Caco-2 (cell line): ENCODE results near the gene SLC22A23. TPM values are rescaled to one million over a fixed set of nuclear protein-coding genes. Genes with fewer than 3 reads are reported as not detected.
A peak's percentile ranks its signal among the peaks of the same experiment; 100 is the strongest.

Experiments
- BruUV-seq: library from RNA; stranded (reverse); fragments of 400-500 nt; replicated peaks from 2 replicates; lab custom pipeline; 2021; lab: Mats Ljungman, UMichigan
- CTCF ChIA-PET: fragments of 300-600 bp; sonication (Branson Sonifier 250); formaldehyde crosslinking; loops from one replicate; lab custom pipeline; 2022; ENCODE audit warnings: antibody characterized with exemption; lab: Charles Lee
- POLR2A ChIA-PET: fragments of 300-600 bp; sonication (Branson Sonifier 250); formaldehyde crosslinking; loops from one replicate; lab custom pipeline; 2022; ENCODE audit warnings: antibody characterized with exemption; lab: Charles Lee
- DNase-seq, 2 experiments: peaks; one replicate each; pipeline versions ENCODE4 v3.0.0 to v3.0.0-alpha.2; 2020 to 2022
- H3K27me3 ChIP-seq: replicated peaks from 2 replicates; pipeline ENCODE4 v1.6.0; 2011; ENCODE audit warnings: low read length; ENCODE audit not compliant: control insufficient read depth, insufficient read depth
- H3K36me3 ChIP-seq: 2 replicates; pipeline ENCODE4 v1.5.1; 2011; ENCODE audit warnings: low read length; ENCODE audit not compliant: control insufficient read depth, insufficient read depth
- H3K4me1 ChIP-seq: fragments of 250-450 bp; sonication (Bioruptor Pico); 2 replicates; pipeline ENCODE4 v1.5.1; 2020; ENCODE audit warnings: mild to moderate bottlenecking
- H3K4me3 ChIP-seq: 2 replicates; pipeline ENCODE4 v1.5.1; 2011; ENCODE audit warnings: low read depth, mild to moderate bottlenecking, control low read depth, low read length
- H3K9me3 ChIP-seq: fragments of 250-450 bp; sonication (Bioruptor Pico); 2 replicates; pipeline ENCODE4 v1.5.1; 2020; ENCODE audit warnings: mild to moderate bottlenecking, moderate library complexity
- H3K27ac Mint-ChIP-seq: one replicate; pipeline ENCODE4 v1.8.0; 2022; ENCODE audit warnings: mixed read lengths; ENCODE audit not compliant: unreplicated experiment
- H3K27me3 Mint-ChIP-seq: one replicate; pipeline ENCODE4 v1.8.0; 2022; ENCODE audit warnings: mixed read lengths; ENCODE audit not compliant: insufficient read depth, unreplicated experiment
- H3K36me3 Mint-ChIP-seq: one replicate; pipeline ENCODE4 v1.8.0; 2022; ENCODE audit warnings: mild to moderate bottlenecking, mixed read lengths; ENCODE audit not compliant: insufficient read depth, unreplicated experiment
- H3K4me1 Mint-ChIP-seq: one replicate; pipeline ENCODE4 v1.8.0; 2022; ENCODE audit warnings: low read depth, mixed read lengths; ENCODE audit not compliant: unreplicated experiment
- H3K4me3 Mint-ChIP-seq: one replicate; pipeline ENCODE4 v1.8.0; 2022; ENCODE audit warnings: mild to moderate bottlenecking, moderate library complexity, mixed read lengths; ENCODE audit not compliant: unreplicated experiment
- H3K9me3 Mint-ChIP-seq: one replicate; pipeline ENCODE4 v1.8.0; 2022; ENCODE audit warnings: mixed read lengths; ENCODE audit not compliant: unreplicated experiment
- intact Hi-C: fragments of 100-400 bp; cut with micrococcal nuclease; formaldehyde crosslinking; loops from one replicate; pipeline ENCODE4 v1.10.0; 2022; ENCODE audit not compliant: unreplicated experiment
- total RNA-seq: library from RNA; stranded (reverse); gene quantifications from 2 replicates; pipeline ENCODE4 v1.2.3, GENCODE V29; 2022
- TF ChIP-seq, protein P1 (sequence below), 2 experiments: fragments of 200-600 bp in 1 of 2; IDR thresholded peaks; 1 replicate in 1 of 2; 2 replicates in 1 of 2; pipeline versions ENCODE4 v1.5.1 to v1.8.0; 2011 to 2022; ENCODE audit warnings: antibody characterized with exemption in 1 of 2, control low read depth in 1 of 2, inconsistent platforms in 1 of 2, low read depth in 1 of 2, low read length in 1 of 2, mild to moderate bottlenecking in 1 of 2, moderate library complexity in 1 of 2; ENCODE audit not compliant: insufficient read depth in 1 of 2, severe bottlenecking in 1 of 2, unreplicated experiment in 1 of 2

The SLC22A23 gene
- total RNA-seq, 1 experiment from 2014 or later: 45.5 TPM

DNA sequence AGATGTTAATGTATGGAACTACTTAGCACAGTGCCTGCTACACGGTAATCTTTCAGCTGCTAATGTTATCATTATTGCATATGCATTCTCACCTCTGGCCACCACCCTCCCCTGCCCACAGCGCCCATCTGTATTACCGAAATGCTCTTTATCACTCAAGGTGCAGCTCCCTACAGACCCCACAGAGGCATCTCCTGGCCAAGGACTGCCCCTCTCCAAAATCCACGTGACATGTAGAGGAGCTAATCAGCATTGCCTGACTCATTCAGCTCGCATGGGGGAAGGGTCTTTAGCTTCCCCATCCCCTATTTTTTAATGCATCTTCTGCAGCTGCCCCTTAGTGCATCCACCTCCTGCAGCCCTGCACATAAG, 41.8 kb downstream of the SLC22A23 start:
- TF ChIP-seq, protein P1, sequence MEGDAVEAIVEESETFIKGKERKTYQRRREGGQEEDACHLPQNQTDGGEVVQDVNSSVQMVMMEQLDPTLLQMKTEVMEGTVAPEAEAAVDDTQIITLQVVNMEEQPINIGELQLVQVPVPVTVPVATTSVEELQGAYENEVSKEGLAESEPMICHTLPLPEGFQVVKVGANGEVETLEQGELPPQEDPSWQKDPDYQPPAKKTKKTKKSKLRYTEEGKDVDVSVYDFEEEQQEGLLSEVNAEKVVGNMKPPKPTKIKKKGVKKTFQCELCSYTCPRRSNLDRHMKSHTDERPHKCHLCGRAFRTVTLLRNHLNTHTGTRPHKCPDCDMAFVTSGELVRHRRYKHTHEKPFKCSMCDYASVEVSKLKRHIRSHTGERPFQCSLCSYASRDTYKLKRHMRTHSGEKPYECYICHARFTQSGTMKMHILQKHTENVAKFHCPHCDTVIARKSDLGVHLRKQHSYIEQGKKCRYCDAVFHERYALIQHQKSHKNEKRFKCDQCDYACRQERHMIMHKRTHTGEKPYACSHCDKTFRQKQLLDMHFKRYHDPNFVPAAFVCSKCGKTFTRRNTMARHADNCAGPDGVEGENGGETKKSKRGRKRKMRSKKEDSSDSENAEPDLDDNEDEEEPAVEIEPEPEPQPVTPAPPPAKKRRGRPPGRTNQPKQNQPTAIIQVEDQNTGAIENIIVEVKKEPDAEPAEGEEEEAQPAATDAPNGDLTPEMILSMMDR (IDR thresholded peaks at IDR 0.05; ENCODE audit: insufficient read depth in 1 of 2, low read depth in 1 of 2, low read length in 1 of 2, severe bottlenecking in 1 of 2, unreplicated experiment in 1 of 2): no peak
- Histone ChIP-seq H3K4me1 (peaks cover 94% of the 10 kb centered on the region), H3K4me3 (no peak overlapping the region), H3K36me3 (0 out of 2 replicates have a peak, but pooled peaks cover 3% of the 10 kb centered on the region), H3K9me3 (no peaks in the 10 kb centered on the region), H3K27me3 (no peaks in the 10 kb centered on the region)
- DNase-seq: no peak
- ChIA-PET POLR2A (interaction anchor here (0.6 to 1.1 kb wide), 7 partner anchors 12 to 334 kb away, joined by 3 to 8 read pairs (median 6); no protein-coding TSS in a partner anchor), CTCF (interaction anchor here (0.6 to 1.7 kb wide), 11 partner anchors 12 to 126 kb away, joined by 3 to 7 read pairs (median 3); partner anchors contain the start of gene SLC22A23)
- no peaks in the 10 kb centered on the region for H3K9me3 Mint-ChIP-seq
- H3K4me3 Mint-ChIP-seq: peak overlapping the region; percentile 40
- BruUV-seq: no TSS peak
- H3K4me1 Mint-ChIP-seq: peaks cover 58% of the 10 kb centered on the region
- intact Hi-C loops: no loop called here
- H3K36me3 Mint-ChIP-seq: peaks cover 49% of the 10 kb centered on the region
- no peaks in the 10 kb centered on the region for H3K27me3 Mint-ChIP-seq
- peak overlapping the region; percentile 74 for H3K27ac Mint-ChIP-seq

DNA sequence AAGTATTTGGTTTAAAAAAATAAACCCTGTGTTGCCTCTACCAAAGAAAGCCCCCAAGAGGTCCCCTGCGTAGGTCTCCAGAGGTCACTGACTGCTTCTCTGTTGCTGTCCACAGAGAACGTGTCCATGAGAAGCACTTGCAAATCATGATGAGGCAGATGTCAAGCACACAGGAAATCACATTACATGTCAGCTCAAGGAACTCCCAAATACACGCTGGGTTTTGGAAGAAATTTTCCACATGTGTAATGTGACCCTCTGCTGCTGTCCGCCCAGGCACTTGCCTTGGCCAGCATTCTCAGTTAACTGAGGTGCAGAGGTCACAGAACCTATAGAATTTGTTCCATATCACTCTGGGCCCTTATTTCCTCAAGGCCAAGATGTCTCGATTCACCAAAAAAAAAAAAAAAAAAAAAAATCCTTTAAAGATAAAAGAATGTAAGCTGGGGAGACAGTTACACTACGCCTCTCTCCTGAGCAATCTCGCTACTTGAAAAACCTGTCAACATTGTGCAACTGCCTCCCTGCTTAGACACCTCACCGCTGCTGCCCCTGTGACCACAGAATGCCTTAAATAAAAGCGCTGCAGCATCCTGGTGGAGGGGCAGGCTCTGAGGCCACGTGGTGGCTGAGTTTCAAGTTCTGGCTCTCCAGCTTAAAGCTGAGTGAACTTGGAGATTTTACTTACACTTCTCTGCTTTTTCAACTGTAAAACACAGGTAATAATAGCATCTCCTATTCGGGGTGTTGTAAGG, 42.3 kb downstream of the SLC22A23 start:
- POLR2A ChIA-PET: interaction anchor here (0.6 to 1.1 kb wide), 7 partner anchors 11 to 334 kb away, joined by 3 to 8 read pairs (median 6); no protein-coding TSS in a partner anchor
- Mint-ChIP-seq H3K27ac (peak overlapping the region; percentile 74), H3K4me1 (peaks cover 58% of the 10 kb centered on the region), H3K4me3 (peak overlapping the region; percentile 33), H3K27me3 (no peaks in the 10 kb centered on the region), H3K9me3 (no peaks in the 10 kb centered on the region), H3K36me3 (peaks cover 49% of the 10 kb centered on the region)
- Histone ChIP-seq H3K9me3 (no peaks in the 10 kb centered on the region), H3K4me3 (no peak overlapping the region), H3K36me3 (0 out of 2 replicates have a peak, but pooled peaks cover 3% of the 10 kb centered on the region), H3K4me1 (peaks cover 94% of the 10 kb centered on the region), H3K27me3 (no peaks in the 10 kb centered on the region)
- CTCF ChIA-PET: interaction anchor here (0.6 to 1.7 kb wide), 11 partner anchors 11 to 125 kb away, joined by 3 to 7 read pairs (median 3); partner anchors contain the start of gene SLC22A23
- peak; percentile 83 to 85 for DNase-seq
- TF ChIP-seq, protein P1 (IDR thresholded peaks at IDR 0.05; ENCODE audit: insufficient read depth in 1 of 2, low read depth in 1 of 2, low read length in 1 of 2, severe bottlenecking in 1 of 2, unreplicated experiment in 1 of 2): no peak
- BruUV-seq: no TSS peak
- intact Hi-C loops: loop anchor here (1.0 to 5.0 kb wide), 2 partner anchors 30 to 108 kb away; no protein-coding TSS in a partner anchor

DNA sequence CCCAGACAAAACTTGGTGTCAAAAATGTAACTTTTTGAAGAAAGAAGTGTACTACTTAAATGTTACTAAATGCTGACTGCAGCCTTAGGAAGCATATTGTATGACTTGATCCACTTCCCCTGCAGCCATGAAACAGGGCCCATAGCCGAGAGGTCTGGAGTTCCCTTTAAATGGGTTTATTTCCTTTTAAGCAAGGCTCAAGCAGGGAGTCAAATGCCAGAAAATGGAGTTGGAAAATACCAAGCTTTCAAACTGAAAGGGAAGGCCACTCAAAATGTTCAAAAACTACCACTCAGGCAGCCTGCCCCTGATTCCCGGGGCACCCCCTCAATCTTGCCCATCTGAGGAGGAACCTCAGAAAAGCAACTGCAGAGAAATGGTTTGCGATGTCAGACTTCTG, 43.3 kb downstream of the SLC22A23 start:
- H3K36me3 ChIP-seq: 0 out of 2 replicates have a peak, but pooled peaks cover 3% of the 10 kb centered on the region
- no TSS peak for BruUV-seq
- intact Hi-C loops: loop anchor here (5.0 kb wide), 1 partner anchor 109 kb away; no protein-coding TSS in a partner anchor

More for the DNA sequence above, 43.3 kb downstream of the SLC22A23 start:
- TF ChIP-seq, protein P1 (IDR thresholded peaks at IDR 0.05; ENCODE audit: insufficient read depth in 1 of 2, low read depth in 1 of 2, low read length in 1 of 2, severe bottlenecking in 1 of 2, unreplicated experiment in 1 of 2): no peak
- H3K4me3 ChIP-seq: no peak overlapping the region
- H3K4me1 Mint-ChIP-seq: peaks cover 54% of the 10 kb centered on the region
- CTCF ChIA-PET: no interaction called here
- POLR2A ChIA-PET: no interaction called here
- H3K9me3 Mint-ChIP-seq: no peaks in the 10 kb centered on the region
- no peaks in the 10 kb centered on the region for H3K27me3 ChIP-seq
- H3K27ac Mint-ChIP-seq: no peak overlapping the region
- peaks cover 94% of the 10 kb centered on the region for H3K4me1 ChIP-seq
- no peaks in the 10 kb centered on the region for H3K27me3 Mint-ChIP-seq
- H3K9me3 ChIP-seq: no peaks in the 10 kb centered on the region
- DNase-seq: no peak
- peaks cover 53% of the 10 kb centered on the region for H3K36me3 Mint-ChIP-seq
- H3K4me3 Mint-ChIP-seq: no peak overlapping the region
